Retina (tissue), 1 donor: ENCODE measurements around the gene SMYD5.
A peak's percentile ranks its signal among the peaks of the same experiment; 100 is the strongest.

Experiments
- DNase-seq: peaks from one replicate; pipeline ENCODE4 v3.0.0-alpha.2; 2016

Gene SMYD5

DNA sequence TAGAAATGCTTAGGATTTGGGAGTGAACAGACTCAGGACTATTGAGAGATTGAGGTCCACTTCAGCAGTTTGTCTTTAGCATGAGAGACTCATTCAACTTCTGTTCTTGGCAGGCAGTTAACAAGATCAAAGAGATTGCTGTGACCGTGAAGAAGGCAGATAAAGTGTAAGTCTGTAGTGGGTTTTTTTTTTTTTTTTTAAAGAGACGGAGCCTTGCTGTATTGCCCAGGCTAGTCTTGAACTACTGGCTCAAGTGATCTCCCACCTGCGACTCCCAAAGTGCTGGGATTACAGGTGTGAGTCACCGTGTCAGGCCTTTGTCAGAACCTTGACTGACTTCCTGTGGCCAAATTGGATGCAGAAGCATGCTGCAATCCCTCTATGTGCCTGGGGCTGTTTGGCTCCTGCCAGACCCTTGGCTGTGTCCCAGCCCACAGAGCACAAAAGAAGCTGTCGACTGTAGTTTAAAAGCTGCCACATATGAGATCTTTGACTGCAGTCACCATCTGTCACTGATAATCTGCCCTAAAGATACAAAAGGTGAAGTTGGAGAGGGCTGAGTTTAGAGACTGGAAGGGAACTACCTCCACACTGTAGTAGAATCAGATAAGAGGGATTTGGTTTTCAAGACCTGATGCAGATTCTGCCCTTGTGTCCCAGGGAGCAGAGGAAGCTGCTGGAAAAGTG, 30.0 kb downstream of the SMYD5 start:
- DNase-seq = no peak

DNA sequence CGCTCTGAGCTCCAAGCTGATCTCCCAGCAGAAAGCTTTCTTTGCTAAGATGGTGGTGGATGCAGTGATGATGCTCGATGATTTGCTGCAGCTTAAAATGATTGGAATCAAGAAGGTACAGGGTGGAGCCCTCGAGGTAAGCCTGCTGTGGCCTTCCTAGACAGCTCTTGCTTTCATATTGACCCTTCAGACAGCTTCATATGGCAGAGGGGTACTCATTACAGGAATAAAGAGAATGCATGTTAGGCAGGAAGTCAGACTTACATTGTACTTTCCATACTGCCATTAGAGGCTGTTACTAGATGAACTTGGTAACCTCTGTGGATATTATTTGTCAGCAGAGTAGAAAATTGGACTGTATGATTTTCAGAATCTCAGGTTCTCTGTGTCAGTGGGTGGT, 30.5 kb downstream of the SMYD5 start:
- DNase-seq = no peak

DNA sequence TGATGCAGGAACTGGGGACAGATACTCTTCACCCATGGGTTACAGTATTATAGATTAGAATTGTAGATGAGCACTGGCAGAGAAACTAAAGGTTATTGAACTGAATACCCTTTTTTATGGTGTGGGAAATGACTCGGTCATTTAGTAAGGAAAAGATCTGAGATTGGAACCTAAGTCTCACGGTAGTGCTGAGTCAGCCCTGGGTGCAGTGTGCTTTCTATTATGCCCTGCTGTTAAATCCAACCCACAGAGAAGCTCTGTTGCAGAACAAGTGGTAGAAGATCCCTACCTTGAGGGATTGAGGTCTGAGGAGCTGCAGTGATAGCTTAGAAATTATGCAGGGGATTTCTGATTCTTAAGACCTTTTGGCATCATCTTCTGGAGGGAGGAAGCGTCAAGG, 32.8 kb downstream of the SMYD5 start:
- no peak for DNase-seq

DNA sequence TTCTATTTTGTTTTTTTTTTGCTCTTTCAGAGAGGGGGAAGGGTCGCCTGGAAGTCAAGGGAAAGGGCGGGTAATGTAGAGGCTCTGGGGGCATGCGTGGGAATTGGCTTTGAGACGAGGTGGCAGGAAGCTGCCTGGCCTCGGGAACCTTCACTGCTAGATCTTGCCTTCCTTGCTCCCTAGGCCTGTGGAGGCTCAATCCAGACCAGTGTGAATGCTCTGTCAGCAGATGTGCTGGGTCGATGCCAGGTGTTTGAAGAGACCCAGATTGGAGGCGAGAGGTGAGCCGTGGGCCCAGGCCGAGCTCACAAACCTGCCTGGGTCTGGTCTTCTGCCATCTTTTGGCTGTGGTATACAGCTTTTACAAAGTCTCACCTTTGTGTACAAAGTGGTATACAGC, 35.6 kb downstream of the SMYD5 start:
- no peak for DNase-seq

DNA sequence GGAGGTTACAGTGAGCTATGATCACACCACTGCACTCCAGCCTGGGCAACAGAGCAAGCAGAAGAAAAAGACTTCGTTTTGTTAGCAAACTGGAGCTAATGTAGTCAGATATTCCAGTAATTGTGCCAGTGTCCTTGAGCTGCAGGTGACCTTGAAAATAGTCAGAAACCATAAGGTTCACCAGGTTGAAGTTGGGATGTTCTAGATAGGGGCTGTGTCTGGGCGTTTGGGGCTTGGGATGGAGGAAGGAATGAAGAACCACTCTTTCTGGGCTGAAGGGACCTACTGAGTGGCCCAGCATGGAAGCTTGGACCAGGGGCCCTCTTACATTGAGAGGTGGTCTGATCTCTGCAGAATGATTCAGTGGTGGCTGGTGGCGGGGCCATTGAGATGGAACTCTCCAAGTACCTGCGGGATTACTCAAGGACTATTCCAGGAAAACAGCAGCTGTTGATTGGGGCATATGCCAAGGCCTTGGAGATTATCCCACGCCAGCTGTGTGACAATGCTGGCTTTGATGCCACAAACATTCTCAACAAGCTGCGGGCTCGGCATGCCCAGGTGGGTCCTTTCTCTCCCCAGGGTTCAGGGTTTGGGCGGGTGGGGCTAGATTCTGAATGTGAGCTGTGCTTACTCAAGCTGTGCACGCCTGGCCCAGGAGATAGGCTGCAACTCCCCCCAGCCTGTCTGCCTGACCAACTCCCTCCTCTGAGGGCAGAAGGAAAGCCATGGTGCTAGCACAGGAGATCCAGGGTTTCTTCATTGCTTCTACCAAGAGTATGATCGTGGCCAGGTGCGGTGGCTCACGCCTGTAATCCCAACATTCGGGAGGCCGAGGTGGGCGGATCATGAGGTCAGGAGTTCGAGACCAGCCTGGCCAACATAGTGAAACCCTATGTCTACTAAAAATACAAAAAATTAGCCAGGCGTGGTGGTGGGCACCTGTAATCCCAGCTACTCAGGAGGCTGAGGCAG, 37.1 kb downstream of the SMYD5 start:
- DNase-seq = no peak

DNA sequence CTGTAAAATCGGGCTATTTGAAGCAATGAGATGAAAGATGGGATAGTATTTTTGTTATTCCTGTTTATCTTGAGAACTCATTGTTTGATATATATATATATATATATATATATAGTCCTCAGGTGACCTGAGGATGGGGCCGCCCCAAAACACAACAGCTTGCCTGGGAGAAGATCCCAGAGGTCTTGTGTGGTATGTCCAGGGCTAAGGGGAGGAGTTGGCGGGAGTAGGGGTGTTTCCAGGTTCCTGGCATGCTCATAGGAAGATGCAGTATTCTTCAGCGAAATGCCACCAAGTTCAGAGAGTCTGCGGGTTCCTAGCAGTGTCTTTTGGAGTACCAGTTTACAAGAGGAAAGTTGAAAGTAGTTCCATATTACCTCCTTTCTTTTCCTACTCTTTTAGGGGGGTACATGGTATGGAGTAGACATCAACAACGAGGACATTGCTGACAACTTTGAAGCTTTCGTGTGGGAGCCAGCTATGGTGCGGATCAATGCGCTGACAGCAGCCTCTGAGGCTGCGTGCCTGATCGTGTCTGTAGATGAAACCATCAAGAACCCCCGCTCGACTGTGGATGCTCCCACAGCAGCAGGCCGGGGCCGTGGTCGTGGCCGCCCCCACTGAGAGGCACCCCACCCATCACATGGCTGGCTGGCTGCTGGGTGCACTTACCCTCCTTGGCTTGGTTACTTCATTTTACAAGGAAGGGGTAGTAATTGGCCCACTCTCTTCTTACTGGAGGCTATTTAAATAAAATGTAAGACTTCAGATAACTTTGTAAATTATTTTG, 38.4 kb downstream of the SMYD5 start:
- no peak for DNase-seq

DNA sequence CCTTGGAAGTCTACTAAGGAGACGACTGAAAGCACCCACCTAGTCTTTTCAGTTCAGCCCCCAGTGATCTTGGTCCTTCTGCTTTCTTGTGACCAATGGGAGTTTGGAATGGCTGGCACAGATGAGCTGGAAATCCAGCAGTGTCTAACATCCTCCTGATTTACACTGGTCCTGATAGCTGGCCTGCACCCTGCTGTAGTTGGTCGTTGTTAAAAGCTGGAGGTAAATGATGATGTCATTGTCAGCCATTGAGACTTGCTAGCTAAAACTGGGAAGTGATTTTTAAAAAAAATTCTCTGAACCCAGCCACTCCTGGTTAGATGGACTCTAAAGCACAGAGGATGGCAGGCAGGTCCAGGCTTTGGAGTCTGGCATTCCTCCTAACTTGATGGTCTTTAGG, 39.4 kb downstream of the SMYD5 start:
- no peak for DNase-seq

DNA sequence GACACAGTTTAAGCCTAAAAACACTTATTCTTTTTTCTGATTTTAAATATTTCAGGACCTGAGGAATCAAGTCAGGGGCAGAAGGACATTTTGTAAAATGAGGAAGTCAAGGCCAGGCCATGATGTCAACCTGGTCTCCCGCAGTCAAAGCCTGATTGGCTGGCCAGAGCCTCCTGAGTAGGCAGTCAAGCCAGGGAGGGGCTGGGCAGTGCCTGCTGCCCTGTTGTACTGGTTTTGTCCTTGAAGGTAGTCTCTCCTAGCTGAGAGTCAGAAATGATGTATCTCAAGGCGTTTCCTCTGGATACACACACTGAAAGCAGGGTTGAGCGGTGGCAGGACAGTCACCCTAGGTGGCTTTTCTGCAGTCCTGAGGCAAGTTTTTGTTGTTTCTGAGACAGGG, 39.9 kb downstream of the SMYD5 start:
- DNase-seq = no peak

DNA sequence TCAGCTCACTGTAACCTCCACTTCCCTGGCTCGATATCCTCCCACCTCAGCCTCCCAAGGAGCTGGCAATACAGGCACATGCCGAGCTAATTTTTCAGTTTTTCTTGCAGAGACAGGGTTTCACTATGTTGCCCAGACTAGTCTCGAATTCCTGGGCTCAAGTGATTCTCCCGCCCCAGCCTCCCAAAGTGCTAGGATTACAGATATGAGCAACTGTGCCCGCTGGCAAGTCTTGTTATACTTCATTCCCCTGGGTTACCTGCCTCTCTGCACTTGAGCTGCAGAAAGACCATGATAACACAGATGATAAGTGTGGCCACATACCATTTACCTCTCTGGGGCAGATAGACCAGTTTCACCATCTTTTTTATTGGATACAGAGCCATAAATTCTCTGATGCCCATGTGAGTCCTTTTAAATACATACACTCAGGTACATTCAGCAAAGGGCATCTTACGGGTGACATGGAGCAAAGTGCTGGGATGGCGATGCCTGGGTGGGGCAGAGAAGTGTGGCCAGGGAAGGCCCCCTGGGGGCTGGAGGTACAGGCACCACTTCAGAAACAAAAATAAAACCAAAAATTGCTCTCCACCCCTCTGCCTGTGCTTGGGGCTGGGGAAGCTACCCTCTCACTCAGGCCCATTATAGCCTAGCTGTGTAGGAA, 40.4 kb downstream of the SMYD5 start:
- no peak for DNase-seq

DNA sequence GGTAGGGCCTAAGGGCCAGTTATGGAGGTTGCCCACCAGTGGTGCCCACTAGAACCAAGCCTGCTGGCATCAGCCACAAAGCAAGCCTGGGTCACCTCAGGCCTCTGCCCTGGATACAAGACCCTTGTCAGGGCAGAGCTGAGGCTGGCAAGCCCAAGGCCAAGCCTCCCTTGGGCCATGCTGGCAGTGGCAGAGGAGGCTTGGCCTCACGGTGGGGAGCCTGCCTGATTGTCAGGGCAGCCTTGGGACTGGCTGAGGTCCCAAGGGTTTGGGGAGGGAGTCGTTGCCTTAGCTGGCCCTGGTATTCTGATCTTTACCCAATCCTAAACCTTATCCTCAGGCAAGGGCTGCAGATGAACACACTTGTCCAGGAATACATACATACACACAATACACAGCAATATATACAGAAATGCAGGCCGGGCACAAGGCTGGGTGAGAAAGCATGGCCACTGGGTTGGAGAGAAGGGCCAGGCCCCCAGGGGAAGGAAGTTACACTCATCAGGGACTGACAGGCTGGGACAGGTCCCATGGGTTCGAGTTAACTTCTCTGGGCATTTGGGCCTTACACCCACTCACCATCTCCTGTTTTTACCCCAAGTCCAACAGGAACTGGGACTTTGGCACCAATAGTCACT, 41.1 kb downstream of the SMYD5 start:
- no peak for DNase-seq

DNA sequence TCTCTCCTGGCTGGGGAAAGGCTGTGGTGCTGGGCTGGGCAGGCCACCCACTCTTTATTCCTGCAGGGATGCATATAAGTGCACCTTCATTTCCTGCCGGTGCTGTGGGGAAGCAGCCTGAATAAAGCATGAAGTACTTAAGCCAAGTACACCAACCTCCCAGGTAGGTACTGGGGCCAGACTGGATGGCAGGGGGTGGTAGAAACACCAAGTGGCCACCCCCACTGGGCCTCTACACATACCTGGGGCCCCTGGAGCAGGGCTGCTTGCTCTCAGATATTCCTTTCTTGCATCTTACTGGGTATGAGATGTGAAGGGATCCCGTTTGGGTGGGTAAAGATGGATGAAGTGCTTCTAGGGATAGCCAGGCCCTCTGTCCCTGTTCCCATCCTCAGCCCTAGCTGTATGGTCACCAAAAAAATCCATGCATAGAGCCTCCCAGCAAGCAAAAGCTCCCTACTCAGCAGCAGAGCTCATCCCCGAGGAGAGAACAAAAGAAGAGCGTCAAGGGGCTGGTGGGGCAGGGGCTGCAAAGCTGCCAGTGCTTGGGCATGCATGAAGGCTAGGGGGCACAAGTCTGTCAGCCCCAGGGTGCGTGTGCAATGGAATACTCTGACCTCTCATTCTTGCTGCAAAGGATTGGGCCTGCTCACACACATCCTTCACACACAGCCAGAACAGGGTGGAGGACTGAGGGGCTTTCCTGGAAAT, 42.0 kb downstream of the SMYD5 start:
- DNase-seq = no peak

DNA sequence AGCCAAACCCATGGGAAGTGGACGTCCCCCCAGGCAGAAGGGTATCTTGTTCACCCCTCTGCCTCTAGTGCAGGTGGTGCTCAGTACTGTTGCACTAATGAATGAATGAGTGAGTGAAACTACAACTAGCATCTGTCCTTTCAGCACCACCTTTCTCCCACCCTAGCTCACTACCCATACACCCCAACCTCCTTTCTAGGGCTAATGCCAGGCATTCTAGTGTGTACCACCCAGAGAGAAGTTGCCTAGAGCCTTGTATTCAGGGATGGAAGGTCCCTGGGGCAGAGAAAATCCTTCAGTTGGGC, 42.5 kb downstream of the SMYD5 start:
- no peak for DNase-seq

DNA sequence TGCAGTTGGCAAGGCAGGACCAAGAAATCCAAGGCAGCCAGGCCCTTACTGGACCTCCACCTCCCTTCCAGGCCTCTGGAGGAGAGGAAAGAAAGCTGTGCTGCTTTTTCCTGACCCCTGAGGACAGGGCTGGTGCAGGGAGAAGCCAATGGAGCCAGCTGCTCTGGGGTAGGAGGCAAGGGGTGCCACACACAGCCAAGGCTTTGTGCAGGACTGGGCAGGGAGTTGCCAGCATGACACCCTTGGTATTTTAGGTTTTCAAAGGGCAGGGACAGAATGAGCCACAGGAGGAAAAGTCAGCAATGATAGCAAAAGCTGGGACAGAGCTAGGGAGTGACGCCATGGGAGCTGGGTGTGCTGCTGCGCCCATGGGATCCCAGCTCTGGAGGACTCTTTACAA, 43.0 kb downstream of the SMYD5 start:
- DNase-seq = no peak

DNA sequence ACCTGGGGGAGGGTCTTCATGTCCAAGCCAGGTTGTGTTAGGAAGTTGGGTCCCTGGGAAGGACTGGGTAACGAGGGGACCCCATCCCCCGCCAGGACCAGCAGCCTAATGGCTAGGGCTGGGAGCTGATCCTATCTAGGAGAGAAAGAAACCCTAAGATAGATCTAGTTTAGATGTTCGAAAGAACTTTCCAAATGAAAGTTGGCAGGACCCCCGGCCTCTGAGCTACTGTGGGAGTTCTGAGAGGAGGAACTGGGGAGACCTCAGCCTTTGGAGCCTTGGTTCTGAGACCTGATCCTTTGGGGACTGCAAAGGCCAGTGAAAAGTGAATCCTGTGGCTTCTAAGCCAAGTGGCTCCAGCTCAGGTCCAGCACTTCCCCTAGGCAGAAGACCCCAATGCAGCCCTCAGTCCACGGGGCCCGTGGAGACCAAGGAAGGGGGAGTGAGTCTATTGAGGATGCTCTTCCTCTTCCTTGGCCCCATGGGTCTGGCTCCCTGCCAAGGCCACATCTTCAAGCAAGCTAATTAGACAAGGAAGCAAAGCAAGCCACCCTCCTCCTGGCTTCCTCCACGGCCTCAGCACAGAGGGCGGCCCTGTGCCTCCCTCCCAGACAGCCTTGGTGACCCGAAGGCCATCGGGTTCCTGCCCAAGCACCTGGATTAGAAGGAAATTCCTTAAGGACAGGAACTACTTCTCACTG, 43.5 kb downstream of the SMYD5 start:
- DNase-seq = no peak

DNA sequence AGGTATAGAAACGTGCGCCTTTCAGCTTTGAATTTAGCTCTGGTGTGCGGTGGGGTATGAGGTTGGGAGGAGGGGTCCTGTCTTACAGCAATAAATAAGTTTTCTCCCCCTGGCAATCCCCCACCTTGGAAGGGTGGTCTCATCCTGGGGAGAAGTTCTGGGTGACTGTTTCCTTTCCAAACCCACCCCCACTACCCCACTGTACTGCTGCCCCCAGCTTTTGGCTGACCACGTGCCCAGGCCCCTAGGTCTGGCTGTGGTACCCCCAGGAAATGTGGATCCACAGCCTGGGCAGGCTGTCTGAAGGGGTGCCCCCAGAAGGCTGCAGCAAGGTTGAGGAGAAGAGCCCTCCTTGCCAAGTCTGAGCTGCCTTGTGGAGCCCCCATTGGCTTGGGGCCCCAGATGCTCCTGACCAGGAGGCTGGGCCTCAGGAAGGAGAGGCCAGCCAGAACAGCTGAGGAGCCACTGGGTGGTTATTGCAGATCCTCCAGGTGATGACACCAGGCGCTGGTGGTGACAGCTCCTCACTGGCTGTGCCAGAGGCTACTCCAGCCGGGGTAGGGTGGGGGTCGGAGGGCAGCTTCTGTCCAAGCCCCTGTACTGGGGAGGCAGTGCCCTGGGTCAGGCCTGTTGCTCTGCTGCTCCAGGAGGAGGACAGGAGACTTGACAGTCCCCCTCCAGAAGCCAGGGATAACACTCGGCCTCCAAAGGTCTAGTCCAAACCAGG, 44.3 kb downstream of the SMYD5 start:
- DNase-seq = no peak

DNA sequence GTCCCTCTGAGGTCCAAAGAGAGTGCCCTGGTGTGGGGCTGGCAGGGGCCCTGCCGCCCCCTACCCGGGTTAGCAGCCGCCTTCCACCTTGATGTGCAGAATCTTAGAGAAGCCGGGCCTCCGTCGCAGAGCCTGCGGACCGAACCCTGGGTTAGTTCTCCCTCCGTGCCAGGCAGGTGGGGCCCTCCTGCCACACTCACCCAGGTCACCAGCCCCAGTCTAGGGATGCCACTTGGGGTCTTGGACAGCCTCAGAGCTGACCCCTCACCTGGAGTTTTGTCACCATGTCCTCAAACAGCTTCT, 44.8 kb downstream of the SMYD5 start:
- DNase-seq = no peak

DNA sequence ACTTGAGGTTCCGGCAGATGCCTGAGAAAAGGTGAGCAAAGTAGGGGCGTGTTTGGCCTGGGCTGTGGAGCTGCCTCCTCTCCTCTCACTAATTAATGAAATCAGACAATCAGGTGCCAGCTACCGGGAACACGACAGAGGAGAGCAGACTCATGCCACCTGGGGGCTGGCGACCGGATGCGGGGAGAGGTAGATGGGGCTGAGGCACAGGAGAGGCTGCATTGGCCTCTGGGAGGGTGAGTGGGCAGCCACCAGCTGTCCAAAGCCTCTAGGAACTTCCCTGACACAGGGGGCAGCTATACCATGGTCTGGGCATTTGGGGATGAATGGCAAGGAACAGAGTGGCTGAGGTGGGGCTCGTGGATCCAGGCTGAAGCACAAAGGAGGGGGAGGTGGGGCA, 45.2 kb downstream of the SMYD5 start:
- no peak for DNase-seq

DNA sequence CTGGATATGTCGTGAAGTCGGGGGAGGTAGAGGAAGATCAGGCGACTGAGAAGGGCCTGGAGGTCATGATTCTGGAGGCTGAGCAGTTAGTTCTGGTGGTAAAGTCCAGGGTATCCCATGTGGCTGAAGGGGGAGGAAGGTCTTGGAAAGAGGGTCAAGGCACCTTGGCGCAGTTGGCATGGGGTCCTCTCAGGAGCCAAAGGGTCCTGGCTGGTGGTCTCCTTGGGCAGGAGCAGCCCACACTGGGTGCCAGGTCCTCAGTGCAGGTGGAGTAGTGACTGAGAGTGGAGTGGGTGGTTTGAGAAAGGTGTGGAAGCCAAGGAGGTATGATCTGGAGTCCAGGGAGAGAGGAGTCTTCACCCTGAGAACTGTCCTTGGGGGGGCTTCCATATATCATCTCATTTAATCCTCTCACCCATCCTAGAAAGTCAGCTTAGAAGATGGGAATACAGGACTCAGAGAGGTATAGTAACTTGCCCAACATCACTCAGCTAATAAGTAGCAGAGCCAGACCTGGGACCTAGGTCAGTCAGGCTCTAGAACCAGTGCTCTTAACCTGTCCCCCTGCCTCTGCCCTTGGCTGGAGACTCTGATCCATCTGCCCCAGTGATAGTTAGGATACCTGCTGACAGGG, 45.8 kb downstream of the SMYD5 start:
- DNase-seq = no peak

DNA sequence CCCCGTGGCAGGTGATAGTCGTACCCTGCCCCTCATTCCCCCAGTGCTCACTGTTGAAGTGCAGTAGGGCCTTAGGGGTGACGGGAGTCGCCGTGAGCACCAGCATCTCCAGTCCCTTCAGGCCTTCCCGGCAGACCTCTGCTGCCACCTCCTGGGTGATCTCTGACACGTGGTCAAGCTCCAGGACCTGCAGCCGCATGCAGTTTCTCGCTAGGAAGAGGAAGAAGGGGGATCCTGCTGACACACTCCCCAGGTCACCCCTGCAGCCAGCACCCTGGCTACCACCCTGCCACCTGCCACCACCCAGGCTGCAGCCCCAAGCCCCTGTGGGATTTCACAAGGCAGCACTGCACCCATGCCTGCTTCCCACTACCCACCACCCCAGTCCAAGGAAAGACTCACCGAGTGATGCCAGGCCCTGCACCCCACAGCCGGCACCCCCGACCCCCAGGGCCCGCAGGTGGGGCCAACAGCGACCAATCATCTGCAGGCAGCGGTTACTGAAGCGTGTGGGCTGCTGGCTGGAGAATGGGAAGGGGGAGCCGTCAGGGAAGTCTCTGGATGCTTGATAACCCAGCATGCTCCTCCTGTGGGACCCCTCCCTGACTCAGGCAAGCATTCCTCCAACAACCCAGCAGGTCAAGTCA, 46.4 kb downstream of the SMYD5 start:
- peak; percentile 48 for DNase-seq
